Choroid plexus epithelial cell (primary cell): Measurements from ENCODE around the gene DYNC2I2.
A peak's percentile ranks its signal among the peaks of the same experiment; 100 is the strongest.
"Not testable (repeated sequence)": the region's sequence is repeated elsewhere in the genome, so short reads cannot be mapped to it uniquely, and the experiment has no call there.

Experiments
- DNase-seq: peaks from one replicate; pipeline ENCODE4 v3.0.0-alpha.2; 2010; ENCODE audit warnings: low read depth
- H3K4me3 ChIP-seq: 2 replicates; pipeline ENCODE4 v1.5.1; 2011; ENCODE audit warnings: low read depth, mild to moderate bottlenecking, control low read depth, low read length, moderate library complexity
- TF ChIP-seq, protein P1 (sequence below): conservative IDR thresholded peaks from 2 replicates; pipeline ENCODE4 v1.5.1; 2011; ENCODE audit warnings: low read depth, mild to moderate bottlenecking, control low read depth, inconsistent platforms, low read length, moderate library complexity

DYNC2I2 gene

DNA sequence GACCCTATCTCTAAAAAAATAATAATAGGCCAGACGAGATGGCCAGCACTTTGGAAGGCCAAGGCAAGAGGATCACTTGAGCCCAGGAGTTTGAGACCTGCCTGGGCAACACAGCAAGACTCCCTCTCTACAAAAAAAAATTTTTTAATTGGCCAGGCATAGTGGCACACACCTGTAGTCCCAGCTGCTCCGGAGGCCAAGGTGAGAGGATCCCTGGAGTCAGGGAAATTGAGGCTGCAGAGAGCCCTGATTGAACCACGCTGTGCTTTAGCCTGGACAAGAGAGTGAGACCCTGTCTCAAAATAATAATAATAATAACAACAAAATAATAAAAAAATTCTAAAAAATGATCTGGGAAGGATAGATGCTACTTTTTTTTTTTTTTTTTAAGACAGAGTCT is 1.1 kb upstream of the DYNC2I2 start:
- no peak for DNase-seq
- TF ChIP-seq, protein P1, sequence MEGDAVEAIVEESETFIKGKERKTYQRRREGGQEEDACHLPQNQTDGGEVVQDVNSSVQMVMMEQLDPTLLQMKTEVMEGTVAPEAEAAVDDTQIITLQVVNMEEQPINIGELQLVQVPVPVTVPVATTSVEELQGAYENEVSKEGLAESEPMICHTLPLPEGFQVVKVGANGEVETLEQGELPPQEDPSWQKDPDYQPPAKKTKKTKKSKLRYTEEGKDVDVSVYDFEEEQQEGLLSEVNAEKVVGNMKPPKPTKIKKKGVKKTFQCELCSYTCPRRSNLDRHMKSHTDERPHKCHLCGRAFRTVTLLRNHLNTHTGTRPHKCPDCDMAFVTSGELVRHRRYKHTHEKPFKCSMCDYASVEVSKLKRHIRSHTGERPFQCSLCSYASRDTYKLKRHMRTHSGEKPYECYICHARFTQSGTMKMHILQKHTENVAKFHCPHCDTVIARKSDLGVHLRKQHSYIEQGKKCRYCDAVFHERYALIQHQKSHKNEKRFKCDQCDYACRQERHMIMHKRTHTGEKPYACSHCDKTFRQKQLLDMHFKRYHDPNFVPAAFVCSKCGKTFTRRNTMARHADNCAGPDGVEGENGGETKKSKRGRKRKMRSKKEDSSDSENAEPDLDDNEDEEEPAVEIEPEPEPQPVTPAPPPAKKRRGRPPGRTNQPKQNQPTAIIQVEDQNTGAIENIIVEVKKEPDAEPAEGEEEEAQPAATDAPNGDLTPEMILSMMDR = no peak

DNA sequence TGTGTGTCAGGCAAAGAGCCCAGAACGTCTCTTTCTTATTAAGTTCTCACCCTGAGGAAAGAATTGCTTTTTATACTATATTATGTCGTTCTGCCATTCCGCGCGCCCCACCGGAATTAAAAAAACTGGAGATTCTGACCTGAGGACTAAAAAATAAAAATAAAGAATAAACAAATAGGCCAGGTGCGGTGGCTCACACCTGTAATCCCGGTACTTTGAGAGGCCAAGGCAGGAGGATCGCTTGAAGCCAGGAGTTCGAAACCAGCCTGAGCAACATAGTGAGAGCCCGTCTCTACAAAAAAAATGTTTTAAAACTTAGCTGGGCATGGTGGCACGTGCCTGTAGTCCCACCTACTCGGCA is 677 bp upstream of the DYNC2I2 start:
- no peak overlapping the region for H3K4me3 ChIP-seq
- TF ChIP-seq, protein P1 = no peak
- no peak for DNase-seq

More for the DNA sequence above, 1.1 kb upstream of the DYNC2I2 start:
- no peak overlapping the region for H3K4me3 ChIP-seq

DNA sequence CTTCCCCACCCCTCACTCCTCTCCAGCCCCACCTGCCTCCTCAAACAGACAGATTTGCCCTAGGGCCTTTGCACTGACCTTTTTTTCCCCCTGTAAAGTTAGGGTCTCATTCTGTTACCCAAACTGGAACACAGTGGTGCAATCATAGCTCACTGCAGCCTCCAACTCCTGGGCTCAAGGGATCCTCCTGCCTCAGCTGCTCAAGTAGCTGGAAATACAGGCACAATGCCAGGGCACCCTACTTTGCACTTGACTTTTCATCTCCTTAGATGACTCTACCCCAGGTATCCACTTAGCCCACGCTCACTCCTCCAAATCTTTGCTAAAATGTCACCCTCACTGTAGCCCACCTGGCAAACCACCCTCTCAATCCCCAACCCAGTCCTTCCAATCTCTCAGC is 2.2 kb downstream of the DYNC2I2 start:
- no peak overlapping the region for H3K4me3 ChIP-seq
- no peak for DNase-seq
- TF ChIP-seq, protein P1 = no peak

DNA sequence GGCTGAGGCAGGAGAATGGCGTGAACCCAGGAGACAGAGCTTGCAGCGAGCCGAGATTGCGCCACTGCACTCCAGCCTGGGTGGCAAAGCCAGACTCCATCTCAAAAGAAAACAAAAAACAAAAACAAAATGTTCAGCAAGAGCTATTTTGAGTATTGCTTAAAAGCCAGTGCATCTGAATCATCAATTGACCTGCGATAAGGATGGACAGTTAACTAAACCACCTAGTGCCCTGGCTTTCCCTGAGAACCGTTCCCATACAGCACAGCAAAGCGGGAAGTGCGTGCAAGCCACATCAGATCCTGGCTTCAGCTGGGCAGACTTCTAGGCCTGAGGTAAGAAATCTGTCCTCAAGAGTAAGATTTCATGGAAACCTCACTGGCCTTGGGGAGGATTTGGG is 2.7 kb downstream of the DYNC2I2 start:
- no peak for DNase-seq
- H3K4me3 ChIP-seq = no peak overlapping the region
- TF ChIP-seq, protein P1 = no peak

DNA sequence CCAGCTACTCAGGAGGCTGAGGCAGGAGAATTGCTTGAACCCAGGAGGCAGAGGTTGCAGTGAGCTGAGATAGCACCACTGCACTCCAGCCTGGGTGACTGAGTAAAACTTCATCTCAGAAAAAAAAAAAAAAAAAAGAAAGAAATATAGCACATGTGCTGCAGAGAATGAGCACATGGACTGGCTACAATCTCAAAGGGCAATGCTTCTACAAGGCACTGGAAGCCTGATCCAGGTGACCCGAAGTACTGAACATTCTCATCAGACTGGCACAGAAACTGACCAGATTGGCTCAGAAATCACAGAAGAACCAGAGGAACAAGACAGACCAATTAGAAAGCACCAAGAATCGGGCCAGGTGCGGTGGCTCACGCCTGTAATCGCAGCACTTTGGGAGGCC is 4.8 kb downstream of the DYNC2I2 start:
- H3K4me3 ChIP-seq = no peak overlapping the region
- TF ChIP-seq, protein P1 = no peak

DNA sequence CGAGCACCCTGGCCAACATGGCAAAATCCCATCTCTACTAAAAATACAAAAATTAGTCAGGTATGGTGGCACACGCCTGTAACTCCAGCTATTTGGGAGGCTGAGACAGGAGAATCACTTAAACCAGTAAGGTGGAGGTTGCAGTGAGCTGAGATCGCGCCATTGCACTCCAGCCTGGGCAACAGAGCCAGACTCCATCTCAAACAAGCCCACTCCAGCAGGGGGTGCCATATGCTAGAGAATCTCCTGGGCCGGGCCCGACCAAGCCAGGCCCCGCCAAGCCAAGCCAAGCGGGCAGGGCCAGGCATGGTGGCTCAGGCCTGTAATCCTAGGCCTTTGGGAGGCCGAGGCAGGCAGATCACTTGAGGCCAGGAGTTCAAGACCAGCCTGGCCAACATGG is 8.4 kb downstream of the DYNC2I2 start:
- peak; percentile 65 for DNase-seq
- TF ChIP-seq, protein P1 = peak; percentile 59
- not testable (repeated sequence) for H3K4me3 ChIP-seq

More for the DNA sequence above, 4.8 kb downstream of the DYNC2I2 start:
- DNase-seq = no peak

DNA sequence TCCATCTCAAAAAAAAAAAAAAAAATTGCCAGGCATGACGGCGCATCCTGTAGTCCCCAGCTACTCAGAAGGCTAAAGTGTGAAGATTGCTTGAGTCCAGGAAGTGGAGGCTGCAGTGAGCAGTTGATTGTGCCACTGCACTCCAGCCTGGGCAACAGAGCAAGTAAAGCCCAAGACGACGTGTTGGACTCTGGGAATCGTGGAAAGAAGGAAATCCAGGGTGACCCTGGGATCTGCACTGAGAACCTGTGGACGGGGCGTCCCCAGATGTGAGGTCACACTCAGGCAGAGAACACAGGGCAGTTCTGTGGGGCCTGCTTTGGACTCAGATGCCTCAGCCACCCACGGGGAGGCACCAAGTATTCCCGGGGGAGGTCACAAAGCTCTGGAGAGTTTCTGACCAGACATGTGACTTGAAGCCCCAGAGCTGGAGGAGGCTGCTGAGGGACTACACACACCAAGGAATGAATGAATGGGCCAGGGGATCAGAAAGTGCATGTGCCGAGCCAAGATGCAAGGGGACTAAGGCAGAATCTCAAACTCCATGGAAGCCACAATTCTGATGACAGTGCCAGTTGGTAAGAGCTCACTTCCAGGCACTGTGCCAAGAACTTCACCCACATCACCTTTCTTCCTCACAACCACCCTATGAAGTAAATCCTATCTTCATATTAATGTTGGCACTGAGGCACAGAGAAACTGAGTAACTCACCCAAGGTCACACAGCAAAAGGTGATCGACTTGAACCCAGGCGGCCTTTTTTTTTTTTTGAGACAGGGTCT is 12.9 kb downstream of the DYNC2I2 start:
- DNase-seq = no peak
- TF ChIP-seq, protein P1 = no peak
- H3K4me3 ChIP-seq = no peak overlapping the region
